ENCODE results near the gene TPX2.

DNA sequence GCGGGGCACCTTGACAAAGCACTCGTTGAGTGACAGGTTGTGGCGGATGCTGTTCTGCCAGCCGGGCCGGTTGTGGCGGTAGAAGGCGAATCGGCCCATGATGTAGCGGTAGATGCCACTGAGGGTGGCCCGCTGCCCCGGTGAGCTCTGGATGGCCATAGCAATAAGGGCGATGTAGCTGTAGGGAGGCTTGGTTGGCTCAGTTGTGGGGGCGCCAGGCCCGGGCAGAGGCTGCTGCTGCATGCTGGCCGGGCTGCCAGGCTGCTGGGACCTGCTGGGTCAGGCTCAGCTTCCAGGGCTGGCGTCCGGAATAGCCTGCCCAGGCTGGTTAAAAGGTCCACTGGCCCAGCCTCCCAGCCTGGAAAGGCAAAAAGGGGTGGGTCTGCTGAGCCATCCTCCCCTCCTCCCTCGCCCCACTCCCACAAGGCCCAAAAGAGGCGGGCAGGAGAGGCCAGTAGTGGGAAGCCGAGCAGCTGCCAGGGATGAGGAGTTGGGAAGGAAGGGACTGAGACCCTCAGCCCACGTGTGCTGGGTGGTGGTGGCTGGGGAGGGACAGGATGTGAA lies 106.3 kb downstream of the TPX2 start, which contains the start of gene FOXS1:
- TF ChIP-seq CTCF (IDR thresholded peaks at IDR 0.05) (no peak), EZH2 (IDR thresholded peaks at IDR 0.05; ENCODE audit: borderline replicate concordance, insufficient read depth, low read depth, low read length, poor library complexity, severe bottlenecking) (no peak)

Data from B cell (primary cell).